ENCODE results near the gene ABCD3. TPM values are rescaled to one million over a fixed set of nuclear protein-coding genes. Genes with fewer than 3 reads are reported as not detected.

ABCD3 gene
- polyA plus RNA-seq, 2 of the 4 experiments (the other 2 are of a cell fraction), result 31.3 to 44.8 TPM

- no peak for FAIRE-seq
- CTCF ChIA-PET, result interaction anchor here (0.6 to 1.7 kb wide), 4 partner anchors 25 to 107 kb away, joined by 3 to 5 read pairs (median 3); no protein-coding TSS in a partner anchor
- H3K4me1 ChIP-seq, result peaks cover 18% of the 10 kb centered on the region; the same call in 2 of the 3 replicates
- no peak overlapping the region for H3K4me2 ChIP-seq
- DNase-seq (ENCODE audit: low read depth in 1 of 2, low spot score in 1 of 2), result no peak
- H3K9me3 ChIP-seq, result no peaks in the 10 kb centered on the region
- H3K27ac ChIP-seq, result no peak overlapping the region
- H3K4me3 ChIP-seq, result no peak overlapping the region
- 0 out of 6 replicates have a peak, but pooled peaks of 1 of the 2 experiments have one; percentile 27 for ATAC-seq
- WGBS (ENCODE audit: missing lambda C conversion rate), result 87% methylated on average over 11 of the region's 11 CpGs
- POLR2A ChIA-PET, result interaction anchor here (1.0 kb wide), 1 partner anchor 21 kb away, joined by 4 read pairs; no protein-coding TSS in a partner anchor
- TF ChIP-seq NR3C1 (IDR thresholded peaks at IDR 0.05), result no peak
- TF ChIP-seq HDAC2 (IDR thresholded peaks at IDR 0.05), result no peak
- no peak for TF ChIP-seq CBX2 (IDR thresholded peaks at IDR 0.05; ENCODE audit: borderline replicate concordance, low read depth)
- TF ChIP-seq CHD2 (IDR thresholded peaks at IDR 0.05; ENCODE audit: low read length, partially characterized antibody), result no peak
- TF ChIP-seq CBX8 (IDR thresholded peaks at IDR 0.05), result no peak
- no peak for TF ChIP-seq RNF2 (IDR thresholded peaks at IDR 0.05; ENCODE audit: borderline replicate concordance, low read depth)
- no peak for TF ChIP-seq E2F6 (IDR thresholded peaks at IDR 0.05; ENCODE audit: borderline replicate concordance, low read depth)
- no peak for TF ChIP-seq PBX3 (IDR thresholded peaks at IDR 0.05)
- TF ChIP-seq ZNF302 (CRISPR knock-in tag; IDR thresholded peaks at IDR 0.05), result no peak
- no peak for TF ChIP-seq POLR2AphosphoS2 (conservative IDR thresholded peaks at IDR 0.05; ENCODE audit: low read length)
- TF ChIP-seq HMGXB4 (CRISPR knock-in tag; IDR thresholded peaks at IDR 0.05; ENCODE audit: borderline replicate concordance), result no peak
- TF ChIP-seq CHD4 (IDR thresholded peaks at IDR 0.05; ENCODE audit: borderline replicate concordance), result no peak
- no peak for TF ChIP-seq KDM5A (IDR thresholded peaks at IDR 0.05)
- no peak for TF ChIP-seq TP53 (CRISPR knock-in tag; IDR thresholded peaks at IDR 0.05)
- TF ChIP-seq, protein P1, sequence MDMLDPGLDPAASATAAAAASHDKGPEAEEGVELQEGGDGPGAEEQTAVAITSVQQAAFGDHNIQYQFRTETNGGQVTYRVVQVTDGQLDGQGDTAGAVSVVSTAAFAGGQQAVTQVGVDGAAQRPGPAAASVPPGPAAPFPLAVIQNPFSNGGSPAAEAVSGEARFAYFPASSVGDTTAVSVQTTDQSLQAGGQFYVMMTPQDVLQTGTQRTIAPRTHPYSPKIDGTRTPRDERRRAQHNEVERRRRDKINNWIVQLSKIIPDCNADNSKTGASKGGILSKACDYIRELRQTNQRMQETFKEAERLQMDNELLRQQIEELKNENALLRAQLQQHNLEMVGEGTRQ (IDR thresholded peaks at IDR 0.05), result no peak
- TF ChIP-seq, protein P2, sequence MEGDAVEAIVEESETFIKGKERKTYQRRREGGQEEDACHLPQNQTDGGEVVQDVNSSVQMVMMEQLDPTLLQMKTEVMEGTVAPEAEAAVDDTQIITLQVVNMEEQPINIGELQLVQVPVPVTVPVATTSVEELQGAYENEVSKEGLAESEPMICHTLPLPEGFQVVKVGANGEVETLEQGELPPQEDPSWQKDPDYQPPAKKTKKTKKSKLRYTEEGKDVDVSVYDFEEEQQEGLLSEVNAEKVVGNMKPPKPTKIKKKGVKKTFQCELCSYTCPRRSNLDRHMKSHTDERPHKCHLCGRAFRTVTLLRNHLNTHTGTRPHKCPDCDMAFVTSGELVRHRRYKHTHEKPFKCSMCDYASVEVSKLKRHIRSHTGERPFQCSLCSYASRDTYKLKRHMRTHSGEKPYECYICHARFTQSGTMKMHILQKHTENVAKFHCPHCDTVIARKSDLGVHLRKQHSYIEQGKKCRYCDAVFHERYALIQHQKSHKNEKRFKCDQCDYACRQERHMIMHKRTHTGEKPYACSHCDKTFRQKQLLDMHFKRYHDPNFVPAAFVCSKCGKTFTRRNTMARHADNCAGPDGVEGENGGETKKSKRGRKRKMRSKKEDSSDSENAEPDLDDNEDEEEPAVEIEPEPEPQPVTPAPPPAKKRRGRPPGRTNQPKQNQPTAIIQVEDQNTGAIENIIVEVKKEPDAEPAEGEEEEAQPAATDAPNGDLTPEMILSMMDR (IDR thresholded peaks at IDR 0.05), result no peak
- TF ChIP-seq FOXS1 (CRISPR knock-in tag; IDR thresholded peaks at IDR 0.05), result no peak
These were observed 21.7 kb upstream of the ABCD3 start for GRCh38 chr1:94396356-94397010.

- FAIRE-seq (no peak), ATAC-seq (no peak), DNase-seq (ENCODE audit: low read depth in 1 of 2, low spot score in 1 of 2) (no peak)
- H3K4me3 ChIP-seq, result no peak overlapping the region
- ChIA-PET CTCF (no interaction called here), POLR2A (no interaction called here)
- TF ChIP-seq, protein P1 (IDR thresholded peaks at IDR 0.05), result no peak
- TF ChIP-seq TFCP2L1 (CRISPR knock-in tag; IDR thresholded peaks at IDR 0.05), result no peak
- TF ChIP-seq, protein P3, sequence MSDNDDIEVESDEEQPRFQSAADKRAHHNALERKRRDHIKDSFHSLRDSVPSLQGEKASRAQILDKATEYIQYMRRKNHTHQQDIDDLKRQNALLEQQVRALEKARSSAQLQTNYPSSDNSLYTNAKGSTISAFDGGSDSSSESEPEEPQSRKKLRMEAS (IDR thresholded peaks at IDR 0.05), result no peak
- no peak for TF ChIP-seq ZNF302 (CRISPR knock-in tag; IDR thresholded peaks at IDR 0.05)
- no peak for TF ChIP-seq CEBPB (IDR thresholded peaks at IDR 0.05)
- no peak for TF ChIP-seq RNF2 (IDR thresholded peaks at IDR 0.05; ENCODE audit: borderline replicate concordance, low read depth)
- TF ChIP-seq HES2 (IDR thresholded peaks at IDR 0.05), result no peak
- TF ChIP-seq BCL3 (IDR thresholded peaks at IDR 0.05), result no peak
- no peak for TF ChIP-seq CHD2 (IDR thresholded peaks at IDR 0.05; ENCODE audit: low read length, partially characterized antibody)
- no peak for TF ChIP-seq CBX2 (IDR thresholded peaks at IDR 0.05; ENCODE audit: borderline replicate concordance, low read depth)
- TF ChIP-seq ATOH8 (CRISPR knock-in tag; IDR thresholded peaks at IDR 0.05; ENCODE audit: low read depth), result no peak
- TF ChIP-seq ZC3H11A (IDR thresholded peaks at IDR 0.05), result no peak
- TF ChIP-seq KDM5A (IDR thresholded peaks at IDR 0.05), result no peak
- peaks cover 18% of the 10 kb centered on the region; the same call in 2 of the 3 replicates for H3K4me1 ChIP-seq
- 78% methylated on average over 5 of the region's 5 CpGs for WGBS (ENCODE audit: missing lambda C conversion rate)
- H3K9me3 ChIP-seq, result no peaks in the 10 kb centered on the region
- H3K27ac ChIP-seq, result no peak overlapping the region
- peak overlapping the region; percentile 46 for H3K4me2 ChIP-seq
These were observed 19.8 kb upstream of the ABCD3 start for GRCh38 chr1:94398356-94398755.

Data from A549 (cell line).